ENCODE data around the gene MTAP.

DNA sequence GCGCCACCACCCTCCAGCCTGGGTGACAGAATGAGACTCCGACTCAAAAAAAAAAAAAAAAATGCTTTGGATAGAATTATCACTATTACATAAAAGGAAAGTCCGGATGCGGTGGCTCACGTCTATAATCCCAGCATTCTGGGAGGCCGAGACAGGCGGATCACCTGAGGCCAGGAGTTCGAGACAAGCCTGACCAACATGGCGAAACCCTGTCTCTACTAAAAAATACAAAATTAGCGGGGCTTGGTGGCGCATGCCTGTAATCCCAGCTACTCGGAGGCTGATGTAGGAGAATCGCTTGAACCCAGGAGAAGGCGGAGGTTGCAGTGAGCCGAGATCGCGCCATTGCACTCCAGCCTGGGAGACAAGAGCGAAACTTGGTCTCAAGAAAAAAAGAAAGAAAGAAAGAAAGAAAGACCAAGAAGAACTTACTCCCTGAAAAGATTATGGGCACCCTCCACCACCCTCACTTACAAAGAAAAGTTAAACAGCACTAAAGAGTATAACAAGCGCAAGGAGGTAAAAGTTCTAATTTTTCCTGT is 174.0 kb downstream of the MTAP start:
- no peak for TF ChIP-seq POLR2A (IDR thresholded peaks at IDR 0.05; ENCODE audit: low read depth, low read length)
- no peak for TF ChIP-seq POLR2AphosphoS5 (IDR thresholded peaks at IDR 0.05; ENCODE audit: low read depth, low read length)

Measured in GM12892 (cell line).